ENCODE data around the gene CACNA1G. TPM values are rescaled to one million over a fixed set of nuclear protein-coding genes. Genes with fewer than 3 reads are reported as not detected.

CACNA1G gene
- total RNA-seq, 1 donor: under 0.01 TPM

GRCh38 chr17:50565402-50566350 lies 5.2 kb downstream of the CACNA1G start:
- no peak overlapping the region for H2AFZ ChIP-seq (ENCODE audit: low read length)
- H4K20me1 ChIP-seq (ENCODE audit: insufficient read depth, low read length): no peaks in the 10 kb centered on the region
- H3K9me3 ChIP-seq (ENCODE audit: low read depth, low read length): no peaks in the 10 kb centered on the region
- peaks cover 42% of the 10 kb centered on the region for H3K27me3 ChIP-seq (ENCODE audit: insufficient read depth, low read length)
- no peak for DNase-seq (ENCODE audit: insufficient read length, low spot score, missing footprints)
- H3K4me1 ChIP-seq (ENCODE audit: insufficient read depth, low read length): peaks cover 9% of the 10 kb centered on the region
- H3K79me2 ChIP-seq (ENCODE audit: insufficient read depth, low read length): no peaks in the 10 kb centered on the region
- H3K36me3 ChIP-seq (ENCODE audit: insufficient read depth, low read length): no peaks in the 10 kb centered on the region
- no peak for TF ChIP-seq CTCF (IDR thresholded peaks at IDR 0.05; ENCODE audit: extremely low read depth, low read depth, low read length)
- no peak overlapping the region for H3K4me3 ChIP-seq (ENCODE audit: insufficient read depth, low read length)
- peak overlapping the region; percentile 58 for H3K4me2 ChIP-seq (ENCODE audit: insufficient read depth, low read length)
- H3K27ac ChIP-seq (ENCODE audit: low read depth, low read length): no peak overlapping the region

- TF ChIP-seq CTCF (IDR thresholded peaks at IDR 0.05; ENCODE audit: extremely low read depth, low read depth, low read length): no peak
- H3K9me3 ChIP-seq (ENCODE audit: low read depth, low read length): no peaks in the 10 kb centered on the region
- H4K20me1 ChIP-seq (ENCODE audit: insufficient read depth, low read length): no peaks in the 10 kb centered on the region
- H3K4me2 ChIP-seq (ENCODE audit: insufficient read depth, low read length): no peak overlapping the region
- H3K4me3 ChIP-seq (ENCODE audit: insufficient read depth, low read length): no peak overlapping the region
- peaks cover 9% of the 10 kb centered on the region for H3K4me1 ChIP-seq (ENCODE audit: insufficient read depth, low read length)
- H2AFZ ChIP-seq (ENCODE audit: low read length): no peak overlapping the region
- no peaks in the 10 kb centered on the region for H3K36me3 ChIP-seq (ENCODE audit: insufficient read depth, low read length)
- no peak for DNase-seq (ENCODE audit: insufficient read length, low spot score, missing footprints)
- H3K27ac ChIP-seq (ENCODE audit: low read depth, low read length): no peak overlapping the region
- no peaks in the 10 kb centered on the region for H3K79me2 ChIP-seq (ENCODE audit: insufficient read depth, low read length)
- peaks cover 36% of the 10 kb centered on the region for H3K27me3 ChIP-seq (ENCODE audit: insufficient read depth, low read length)
Measured at GRCh38 chr17:50566886-50567285, 6.4 kb downstream of the CACNA1G start.

- H3K27ac ChIP-seq (ENCODE audit: low read depth, low read length): no peak overlapping the region
- H4K20me1 ChIP-seq (ENCODE audit: insufficient read depth, low read length): no peaks in the 10 kb centered on the region
- peaks cover 19% of the 10 kb centered on the region for H3K27me3 ChIP-seq (ENCODE audit: insufficient read depth, low read length)
- TF ChIP-seq CTCF (IDR thresholded peaks at IDR 0.05; ENCODE audit: extremely low read depth, low read depth, low read length): no peak
- H3K4me3 ChIP-seq (ENCODE audit: insufficient read depth, low read length): no peak overlapping the region
- peaks cover 9% of the 10 kb centered on the region for H3K4me1 ChIP-seq (ENCODE audit: insufficient read depth, low read length)
- no peak overlapping the region for H3K4me2 ChIP-seq (ENCODE audit: insufficient read depth, low read length)
- H3K79me2 ChIP-seq (ENCODE audit: insufficient read depth, low read length): no peaks in the 10 kb centered on the region
- DNase-seq (ENCODE audit: insufficient read length, low spot score, missing footprints): no peak
- no peak overlapping the region for H2AFZ ChIP-seq (ENCODE audit: low read length)
- H3K9me3 ChIP-seq (ENCODE audit: low read depth, low read length): no peaks in the 10 kb centered on the region
- no peaks in the 10 kb centered on the region for H3K36me3 ChIP-seq (ENCODE audit: insufficient read depth, low read length)
Measured at GRCh38 chr17:50568659-50569058, 8.1 kb downstream of the CACNA1G start.

- TF ChIP-seq CTCF (IDR thresholded peaks at IDR 0.05; ENCODE audit: extremely low read depth, low read depth, low read length): no peak
- no peak overlapping the region for H2AFZ ChIP-seq (ENCODE audit: low read length)
- H3K4me1 ChIP-seq (ENCODE audit: insufficient read depth, low read length): peaks cover 2% of the 10 kb centered on the region
- no peak overlapping the region for H3K27ac ChIP-seq (ENCODE audit: low read depth, low read length)
- H3K4me2 ChIP-seq (ENCODE audit: insufficient read depth, low read length): no peak overlapping the region
- peaks cover 15% of the 10 kb centered on the region for H3K27me3 ChIP-seq (ENCODE audit: insufficient read depth, low read length)
- no peaks in the 10 kb centered on the region for H3K9me3 ChIP-seq (ENCODE audit: low read depth, low read length)
- no peaks in the 10 kb centered on the region for H3K36me3 ChIP-seq (ENCODE audit: insufficient read depth, low read length)
- no peak overlapping the region for H3K4me3 ChIP-seq (ENCODE audit: insufficient read depth, low read length)
- H3K79me2 ChIP-seq (ENCODE audit: insufficient read depth, low read length): no peaks in the 10 kb centered on the region
- no peaks in the 10 kb centered on the region for H4K20me1 ChIP-seq (ENCODE audit: insufficient read depth, low read length)
- DNase-seq (ENCODE audit: insufficient read length, low spot score, missing footprints): no peak
Measured at GRCh38 chr17:50569592-50569991, 9.1 kb downstream of the CACNA1G start.
